ENCODE data around the gene SRP19. TPM values are rescaled to one million over a fixed set of nuclear protein-coding genes. Genes with fewer than 3 reads are reported as not detected.

Gene SRP19
- total RNA-seq, 1 experiment from 2014 or later: 56.4 TPM

GRCh38 chr5:112860929-112861637 is at the start of gene SRP19 (continued):
- peak; percentile 52; the same call in 1 of the 2 replicates for TF ChIP-seq FOXP4 (CRISPR knock-in tag; IDR thresholded peaks at IDR 0.05)
- peak; percentile 94 for TF ChIP-seq E2F1 (CRISPR knock-in tag; IDR thresholded peaks at IDR 0.05)
- no peak for TF ChIP-seq CBFB (CRISPR knock-in tag; IDR thresholded peaks at IDR 0.05; ENCODE audit: low read depth)
- no peak for TF ChIP-seq GTF2I (CRISPR knock-in tag; conservative IDR thresholded peaks at IDR 0.05)
- peak; percentile 63 for TF ChIP-seq NFYB (CRISPR knock-in tag; conservative IDR thresholded peaks at IDR 0.05; ENCODE audit: low read depth)
- no peak for TF ChIP-seq HMGA2 (CRISPR knock-in tag; IDR thresholded peaks at IDR 0.05)
- peak; percentile 82; the same call in 1 of the 2 replicates for TF ChIP-seq PREB (CRISPR knock-in tag; IDR thresholded peaks at IDR 0.05; ENCODE audit: borderline replicate concordance)
- peak; percentile 20; the same call in 1 of the 2 replicates for TF ChIP-seq USF2 (CRISPR knock-in tag; IDR thresholded peaks at IDR 0.05)
- TF ChIP-seq JAZF1 (CRISPR knock-in tag; IDR thresholded peaks at IDR 0.05): no peak
- 0 out of 2 replicates have a peak, but pooled peaks have one; percentile 44 for TF ChIP-seq RELA (CRISPR knock-in tag; IDR thresholded peaks at IDR 0.05; ENCODE audit: borderline replicate concordance)
- no peak for TF ChIP-seq ZSCAN18 (CRISPR knock-in tag; IDR thresholded peaks at IDR 0.05)
- TF ChIP-seq JUN (CRISPR knock-in tag; IDR thresholded peaks at IDR 0.05): peak; percentile 36; the same call in 1 of the 2 replicates
- peak; percentile 86 for TF ChIP-seq ESRRA (CRISPR knock-in tag; IDR thresholded peaks at IDR 0.05; ENCODE audit: borderline replicate concordance)
- no peak for TF ChIP-seq IRF2 (CRISPR knock-in tag; IDR thresholded peaks at IDR 0.05; ENCODE audit: borderline replicate concordance, low read depth)
- peak; percentile 66; the same call in 1 of the 2 replicates for TF ChIP-seq ZBTB43 (CRISPR knock-in tag; IDR thresholded peaks at IDR 0.05)
- no peak; the same call in 1 of the 2 replicates for TF ChIP-seq ZNF532 (CRISPR knock-in tag; IDR thresholded peaks at IDR 0.05; ENCODE audit: borderline replicate concordance)
- TF ChIP-seq IRF1 (CRISPR knock-in tag; IDR thresholded peaks at IDR 0.05): peak; percentile 92
- TF ChIP-seq SMAD4 (CRISPR knock-in tag; IDR thresholded peaks at IDR 0.05): peak; percentile 92
- TF ChIP-seq ATF2 (CRISPR knock-in tag; IDR thresholded peaks at IDR 0.05; ENCODE audit: borderline replicate concordance, low read depth): peak; percentile 89; the same call in 1 of the 2 replicates
- TF ChIP-seq NFE2L1 (CRISPR knock-in tag; IDR thresholded peaks at IDR 0.05): peak; percentile 50
- no peak for TF ChIP-seq E2F5 (CRISPR knock-in tag; IDR thresholded peaks at IDR 0.05)
- peak; percentile 88 for TF ChIP-seq SMAD3 (CRISPR knock-in tag; IDR thresholded peaks at IDR 0.05; ENCODE audit: borderline replicate concordance)

All from WTC11 (cell line).